ENCODE results near the gene NTSR2. TPM values are rescaled to one million over a fixed set of nuclear protein-coding genes. Genes with fewer than 3 reads are reported as not detected.

Gene NTSR2
- total RNA-seq, 1 experiment from 2014 or later: not detected

DNA sequence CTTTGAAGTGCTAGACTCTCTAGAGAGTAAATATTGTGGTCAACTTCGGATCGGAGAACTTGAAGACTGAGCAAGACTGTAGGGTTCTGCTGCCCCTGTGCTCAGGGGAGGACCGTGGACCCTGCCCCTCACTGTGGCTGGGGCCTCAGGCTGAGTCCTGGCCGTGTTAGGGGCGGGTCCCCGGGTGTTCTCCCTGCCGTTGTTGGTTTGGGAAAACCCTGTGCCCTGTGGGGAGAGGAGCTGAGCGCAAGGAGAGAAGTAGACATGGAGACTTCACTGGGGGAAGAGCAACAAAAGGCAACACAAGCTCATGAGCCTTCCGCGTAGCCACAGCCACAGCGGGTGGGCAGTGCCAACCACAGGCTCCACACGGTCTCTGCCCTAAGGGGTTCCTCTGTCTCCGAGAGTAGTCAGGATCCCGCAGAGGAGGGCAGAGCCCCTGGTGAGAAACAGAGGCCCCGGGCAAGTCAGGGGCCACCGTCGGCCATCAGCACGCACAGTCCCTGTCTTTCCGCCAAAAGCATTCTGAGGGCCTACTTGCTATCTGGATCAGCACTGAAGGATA lies 53.1 kb downstream of the NTSR2 start:
- BruUV-seq (replicated peaks): no TSS peak
- H3K27me3 Mint-ChIP-seq (ENCODE audit: insufficient read depth, unreplicated experiment): no peaks in the 10 kb centered on the region
- POLR2A ChIA-PET: no interaction called here

DNA sequence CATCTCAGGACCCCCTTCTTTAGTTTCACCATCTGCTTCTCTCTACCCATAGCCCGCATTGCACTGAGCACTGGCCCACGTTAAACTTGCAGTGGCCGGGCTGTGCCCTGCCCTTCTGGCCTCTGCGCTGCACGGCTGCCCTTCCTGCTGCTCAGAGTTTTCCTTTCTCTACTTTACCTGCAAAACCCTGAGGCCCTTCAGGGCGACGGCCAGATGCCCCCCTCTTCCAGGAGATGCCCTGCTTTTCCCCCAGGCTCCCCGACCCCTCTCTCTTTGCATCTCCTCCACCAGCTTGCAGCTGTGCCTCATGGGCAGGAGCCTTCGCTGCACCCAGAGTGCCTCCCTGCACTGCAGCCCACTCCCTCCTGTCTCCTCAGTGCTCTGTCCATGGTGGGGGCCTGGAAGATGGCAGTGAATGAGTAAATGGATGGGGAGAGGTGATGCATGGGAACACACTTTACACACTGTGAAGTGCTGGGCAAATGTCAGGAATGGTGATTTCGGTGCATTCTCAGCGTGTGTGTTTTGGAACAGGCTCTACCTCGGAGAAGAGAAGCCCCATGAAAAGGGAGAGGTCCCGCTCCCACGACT lies 53.8 kb downstream of the NTSR2 start:
- ChIA-PET POLR2A (no interaction called here), CTCF (no interaction called here)
- TF ChIP-seq CTCF (IDR thresholded peaks at IDR 0.05; ENCODE audit: unreplicated experiment): no peak
- Mint-ChIP-seq H3K9me3 (ENCODE audit: unreplicated experiment) (no peaks in the 10 kb centered on the region), H3K36me3 (ENCODE audit: insufficient read depth, unreplicated experiment) (peaks cover 23% of the 10 kb centered on the region), H3K27ac (ENCODE audit: low read depth, unreplicated experiment) (no peak overlapping the region), H3K27me3 (ENCODE audit: insufficient read depth, unreplicated experiment) (no peaks in the 10 kb centered on the region), H3K4me3 (ENCODE audit: unreplicated experiment) (no peak overlapping the region), H3K4me1 (ENCODE audit: insufficient read depth, unreplicated experiment) (peaks cover 6% of the 10 kb centered on the region)
- no peak for DNase-seq (ENCODE audit: unreplicated experiment)
- intact Hi-C loops (cut with micrococcal nuclease): no loop called here
- BruUV-seq (replicated peaks): no TSS peak

More for the DNA sequence above, 53.1 kb downstream of the NTSR2 start:
- Mint-ChIP-seq H3K36me3 (ENCODE audit: insufficient read depth, unreplicated experiment) (peaks cover 23% of the 10 kb centered on the region), H3K27ac (ENCODE audit: low read depth, unreplicated experiment) (no peak overlapping the region), H3K4me3 (ENCODE audit: unreplicated experiment) (no peak overlapping the region), H3K4me1 (ENCODE audit: insufficient read depth, unreplicated experiment) (peaks cover 5% of the 10 kb centered on the region), H3K9me3 (ENCODE audit: unreplicated experiment) (no peaks in the 10 kb centered on the region)
- no peak for TF ChIP-seq CTCF (IDR thresholded peaks at IDR 0.05; ENCODE audit: unreplicated experiment)
- intact Hi-C loops (cut with micrococcal nuclease): no loop called here
- no peak for DNase-seq (ENCODE audit: unreplicated experiment)
- CTCF ChIA-PET: no interaction called here

- Mint-ChIP-seq H3K4me3 (ENCODE audit: unreplicated experiment) (no peak overlapping the region), H3K27ac (ENCODE audit: low read depth, unreplicated experiment) (no peak overlapping the region), H3K27me3 (ENCODE audit: insufficient read depth, unreplicated experiment) (no peaks in the 10 kb centered on the region), H3K4me1 (ENCODE audit: insufficient read depth, unreplicated experiment) (peaks cover 6% of the 10 kb centered on the region), H3K9me3 (ENCODE audit: unreplicated experiment) (no peaks in the 10 kb centered on the region), H3K36me3 (ENCODE audit: insufficient read depth, unreplicated experiment) (peaks cover 23% of the 10 kb centered on the region)
- ChIA-PET CTCF (interaction anchor here (0.7 to 1.3 kb wide), 2 partner anchors 31 to 167 kb away, joined by 3 to 8 read pairs; no protein-coding TSS in a partner anchor), POLR2A (interaction anchor here (0.7 to 1.0 kb wide), 2 partner anchors 18 to 21 kb away, joined by 3 read pairs; no protein-coding TSS in a partner anchor)
- intact Hi-C loops (cut with micrococcal nuclease): no loop called here
- TF ChIP-seq CTCF (IDR thresholded peaks at IDR 0.05; ENCODE audit: unreplicated experiment): no peak
- BruUV-seq (replicated peaks): no TSS peak
- DNase-seq (ENCODE audit: unreplicated experiment): no peak
Observed at GRCh38 chr2:11615209-11615608, 54.8 kb downstream of the NTSR2 start.

GRCh38 chr2:11613297-11613696 lies 56.7 kb downstream of the NTSR2 start:
- DNase-seq (ENCODE audit: unreplicated experiment): no peak
- Mint-ChIP-seq H3K27ac (ENCODE audit: low read depth, unreplicated experiment) (no peak overlapping the region), H3K4me3 (ENCODE audit: unreplicated experiment) (no peak overlapping the region), H3K9me3 (ENCODE audit: unreplicated experiment) (no peaks in the 10 kb centered on the region), H3K4me1 (ENCODE audit: insufficient read depth, unreplicated experiment) (peaks cover 6% of the 10 kb centered on the region), H3K27me3 (ENCODE audit: insufficient read depth, unreplicated experiment) (no peaks in the 10 kb centered on the region), H3K36me3 (ENCODE audit: insufficient read depth, unreplicated experiment) (peaks cover 16% of the 10 kb centered on the region)
- ChIA-PET CTCF (interaction anchor here (1.6 kb wide), 1 partner anchor 30 kb away, joined by 5 read pairs; no protein-coding TSS in a partner anchor), POLR2A (no interaction called here)
- intact Hi-C loops (cut with micrococcal nuclease): no loop called here
- BruUV-seq (replicated peaks): no TSS peak
- no peak for TF ChIP-seq CTCF (IDR thresholded peaks at IDR 0.05; ENCODE audit: unreplicated experiment)

All from MCF 10A (cell line).